SK-N-MC (cell line): ENCODE data around the gene XRRA1.

Source experiments
- EZH2 ChIP-seq: fragments of 200-600 bp; sonication (generic); IDR thresholded peaks from one replicate; pipeline ENCODE4 v1.6.1; 2017; ENCODE audit warnings: antibody characterized with exemption
- POLR2AphosphoS5 ChIP-seq: IDR thresholded peaks from 2 replicates; pipeline ENCODE4 v1.6.1; 2012; ENCODE audit warnings: mild to moderate bottlenecking, low read depth, low read length, borderline replicate concordance

GRCh38 chr11:74990941-74991340 lies 42.0 kb upstream of the XRRA1 start:
- TF ChIP-seq EZH2: no peak
- TF ChIP-seq POLR2AphosphoS5: no peak
